ENCODE measurements around the gene BGLAP. TPM values are rescaled to one million over a fixed set of nuclear protein-coding genes. Genes with fewer than 3 reads are reported as not detected.

The BGLAP gene
- total RNA-seq, 1 experiment from 2014 or later = 2.4 TPM

DNA sequence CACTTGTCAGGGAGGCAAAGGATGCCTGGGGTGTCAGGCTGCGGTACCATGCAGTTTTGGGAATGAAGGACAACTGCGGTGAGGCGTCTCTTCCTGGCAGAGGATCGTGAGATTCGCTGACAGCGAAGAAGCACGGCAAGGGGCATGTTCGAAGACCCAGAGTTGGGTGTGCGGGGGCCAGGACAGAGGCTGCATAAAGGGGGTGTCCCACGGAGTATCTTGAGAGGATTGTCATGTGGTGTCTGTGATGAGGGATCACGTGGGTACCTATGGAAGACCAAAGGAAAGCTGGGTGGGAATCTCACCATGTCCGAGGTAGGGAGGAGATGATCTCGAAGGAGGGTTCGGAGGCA, 47.7 kb upstream of the BGLAP start:
- no peak for DNase-seq
- Histone ChIP-seq H4K5ac (ENCODE audit: insufficient read length, low read depth, low read length) (no peak overlapping the region), H3K4me2 (ENCODE audit: insufficient read depth, insufficient read length, low read length) (peak overlapping the region; percentile 89), H4K91ac (ENCODE audit: insufficient read length, low read depth, low read length) (no peak overlapping the region), H2BK15ac (ENCODE audit: low read depth, low read length) (no peak overlapping the region), H3K14ac (ENCODE audit: insufficient read depth, low read length) (no peak overlapping the region), H2BK5ac (ENCODE audit: insufficient read length, low read length) (no peak overlapping the region), H4K8ac (replicated peaks; ENCODE audit: insufficient read length, low read depth, low read length) (no peak overlapping the region), H3K4ac (ENCODE audit: low read depth, low read length) (no peak overlapping the region), H2AK5ac (ENCODE audit: insufficient read length, low read length) (no peak overlapping the region), H3K23ac (ENCODE audit: insufficient read length, low read depth, low read length) (no peak overlapping the region), H4K20me1 (ENCODE audit: control insufficient read depth, insufficient read depth, insufficient read length) (no peaks in the 10 kb centered on the region), H3T11ph (ENCODE audit: low read length) (no peak overlapping the region), H2BK12ac (ENCODE audit: insufficient read length, low read depth, low read length) (no peak overlapping the region), H3K9me3 (ENCODE audit: control insufficient read depth, low read depth, low read length) (peaks cover under 1% of the 10 kb centered on the region), H3K23me2 (ENCODE audit: insufficient read length, low read depth, low read length, poor library complexity, severe bottlenecking) (peaks cover 11% of the 10 kb centered on the region), H2BK120ac (ENCODE audit: low read depth, low read length, poor library complexity, severe bottlenecking) (no peak overlapping the region), H3K27ac (ENCODE audit: insufficient read length, low read depth, low read length) (no peak overlapping the region), H3K9ac (ENCODE audit: extremely low read depth, insufficient read length, low read length) (peak overlapping the region; percentile 68), H3K79me1 (ENCODE audit: insufficient read depth, low read depth, low read length, poor library complexity, severe bottlenecking) (peaks cover 11% of the 10 kb centered on the region), H2AFZ (ENCODE audit: low read length) (no peak overlapping the region), H3K18ac (ENCODE audit: insufficient read length, low read depth, low read length) (no peak overlapping the region), H3K27me3 (ENCODE audit: insufficient read depth, low read length) (no peaks in the 10 kb centered on the region), H3K4me1 (ENCODE audit: insufficient read depth, low read length) (peaks cover 10% of the 10 kb centered on the region; the same call in 1 of the 2 replicates), H3K79me2 (ENCODE audit: insufficient read depth, low read length) (peaks cover 20% of the 10 kb centered on the region; the same call in 1 of the 2 replicates), H2BK20ac (ENCODE audit: low read depth, low read length, poor library complexity, severe bottlenecking) (no peak overlapping the region), H3K56ac (ENCODE audit: insufficient read length, low read depth, low read length) (no peak overlapping the region)
- H3K36me3 Mint-ChIP-seq (ENCODE audit: insufficient read depth in 1 of 3, low read depth in 3 of 3) = peaks cover 0 to 32% (median 18%) of the 10 kb centered on the region in 3 experiments; a peak in 6 of 7 replicates
- peaks cover 6 to 7% of the 10 kb centered on the region in 2 experiments; a peak in 4 of 5 replicates for H3K9me3 Mint-ChIP-seq
- no CpG with 5 or more reads among the region's 14 CpGs for WGBS (ENCODE audit: extremely low coverage, insufficient read length, low lambda C conversion rate)
- H3K4me3 Mint-ChIP-seq = peak overlapping the region; percentile 95 to 100
- TF ChIP-seq, protein P1, sequence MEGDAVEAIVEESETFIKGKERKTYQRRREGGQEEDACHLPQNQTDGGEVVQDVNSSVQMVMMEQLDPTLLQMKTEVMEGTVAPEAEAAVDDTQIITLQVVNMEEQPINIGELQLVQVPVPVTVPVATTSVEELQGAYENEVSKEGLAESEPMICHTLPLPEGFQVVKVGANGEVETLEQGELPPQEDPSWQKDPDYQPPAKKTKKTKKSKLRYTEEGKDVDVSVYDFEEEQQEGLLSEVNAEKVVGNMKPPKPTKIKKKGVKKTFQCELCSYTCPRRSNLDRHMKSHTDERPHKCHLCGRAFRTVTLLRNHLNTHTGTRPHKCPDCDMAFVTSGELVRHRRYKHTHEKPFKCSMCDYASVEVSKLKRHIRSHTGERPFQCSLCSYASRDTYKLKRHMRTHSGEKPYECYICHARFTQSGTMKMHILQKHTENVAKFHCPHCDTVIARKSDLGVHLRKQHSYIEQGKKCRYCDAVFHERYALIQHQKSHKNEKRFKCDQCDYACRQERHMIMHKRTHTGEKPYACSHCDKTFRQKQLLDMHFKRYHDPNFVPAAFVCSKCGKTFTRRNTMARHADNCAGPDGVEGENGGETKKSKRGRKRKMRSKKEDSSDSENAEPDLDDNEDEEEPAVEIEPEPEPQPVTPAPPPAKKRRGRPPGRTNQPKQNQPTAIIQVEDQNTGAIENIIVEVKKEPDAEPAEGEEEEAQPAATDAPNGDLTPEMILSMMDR (conservative IDR thresholded peaks at IDR 0.05) = no peak
- peak overlapping the region; percentile 54 to 98 (median 86); a peak in 6 of 7 replicates for H3K27ac Mint-ChIP-seq
- no peaks in the 10 kb centered on the region; the same call in 1 of the 2 replicates for H3K27me3 Mint-ChIP-seq (ENCODE audit: low read depth)
- peaks cover 31 to 43% of the 10 kb centered on the region in 2 experiments for H3K4me1 Mint-ChIP-seq

Data from H9 (cell line).